HEK293T (cell line): ENCODE measurements around the gene CROT.

Experiments
- ARNT ChIP-seq: fragments of 450-650 bp; IDR thresholded peaks from 2 replicates; pipeline ENCODE4 v1.6.1; 2017; ENCODE audit warnings: mild to moderate bottlenecking
- ELF4 ChIP-seq: fragments of 450-650 bp; IDR thresholded peaks from 2 replicates; pipeline ENCODE4 v1.6.1; 2017; ENCODE audit warnings: antibody characterized with exemption
- FOXK2 ChIP-seq: fragments of 450-650 bp; IDR thresholded peaks from 2 replicates; pipeline ENCODE4 v1.6.1; 2016; ENCODE audit warnings: mild to moderate bottlenecking
- FOXM1 ChIP-seq: fragments of 450-650 bp; IDR thresholded peaks from 2 replicates; pipeline ENCODE4 v1.6.1; 2017; ENCODE audit warnings: mild to moderate bottlenecking, borderline replicate concordance
- L3MBTL2 ChIP-seq: fragments of 450-650 bp; conservative IDR thresholded peaks from 2 replicates; pipeline ENCODE4 v1.6.1; 2016; ENCODE audit warnings: mild to moderate bottlenecking
- LEF1 ChIP-seq: fragments of 450-650 bp; IDR thresholded peaks from 2 replicates; pipeline ENCODE4 v1.6.1; 2017; ENCODE audit warnings: mild to moderate bottlenecking, borderline replicate concordance
- SUZ12 ChIP-seq: fragments of 450-650 bp; IDR thresholded peaks from 2 replicates; pipeline ENCODE4 v1.6.1; 2016; ENCODE audit warnings: mild to moderate bottlenecking
- TARDBP ChIP-seq: fragments of 450-650 bp; IDR thresholded peaks from 2 replicates; pipeline ENCODE4 v1.6.1; 2016
- ZNF384 ChIP-seq: fragments of 450-650 bp; IDR thresholded peaks from 2 replicates; pipeline ENCODE4 v1.6.1; 2016

DNA sequence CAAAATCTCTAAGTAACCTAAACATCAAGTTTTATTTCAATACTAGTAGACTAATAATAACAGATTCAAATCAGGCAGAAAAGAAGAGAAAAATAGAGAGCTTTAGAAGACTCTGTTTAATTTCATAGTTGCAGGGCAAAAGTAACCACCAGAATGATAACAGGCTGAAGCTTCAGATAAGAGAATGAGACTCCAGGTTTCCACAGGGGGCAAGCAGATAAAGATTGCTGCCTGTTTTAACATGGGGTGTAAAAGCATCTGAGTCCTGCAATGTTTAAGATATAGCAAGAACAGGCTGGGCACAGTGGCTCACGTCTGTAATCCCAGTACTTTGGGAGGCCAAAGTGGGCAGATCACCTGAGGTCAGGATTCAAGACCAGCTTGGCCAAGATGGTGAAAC, 11.0 kb downstream of the CROT start:
- TF ChIP-seq FOXK2 = no peak
- TF ChIP-seq ELF4 = no peak
- no peak for TF ChIP-seq SUZ12
- no peak for TF ChIP-seq ARNT
- TF ChIP-seq L3MBTL2 = no peak
- no peak for TF ChIP-seq ZNF384
- no peak for TF ChIP-seq TARDBP
- TF ChIP-seq LEF1 = no peak
- no peak for TF ChIP-seq FOXM1
